Suprapubic skin (tissue), 3 donors: ENCODE measurements around the gene LHFPL3.

ENCODE experiments used
- POLR2AphosphoS5 ChIP-seq, 3 donors: sonication (generic); formaldehyde crosslinking; IDR thresholded peaks; one replicate each; pipeline ENCODE4 v1.6.1; 2017; ENCODE audit warnings: antibody characterized with exemption in 3 of 3
- TF ChIP-seq, protein P1 (sequence below), 2 donors: fragments of 200-600 bp in 1 of 2; fragments of 450-650 bp in 1 of 2; sonication (generic) in 1 of 2; IDR thresholded peaks; one replicate each; pipeline ENCODE4 v1.5.1; 2016 to 2019; ENCODE audit warnings: antibody characterized with exemption in 2 of 2, mild to moderate bottlenecking in 1 of 2, moderate library complexity in 1 of 2

DNA sequence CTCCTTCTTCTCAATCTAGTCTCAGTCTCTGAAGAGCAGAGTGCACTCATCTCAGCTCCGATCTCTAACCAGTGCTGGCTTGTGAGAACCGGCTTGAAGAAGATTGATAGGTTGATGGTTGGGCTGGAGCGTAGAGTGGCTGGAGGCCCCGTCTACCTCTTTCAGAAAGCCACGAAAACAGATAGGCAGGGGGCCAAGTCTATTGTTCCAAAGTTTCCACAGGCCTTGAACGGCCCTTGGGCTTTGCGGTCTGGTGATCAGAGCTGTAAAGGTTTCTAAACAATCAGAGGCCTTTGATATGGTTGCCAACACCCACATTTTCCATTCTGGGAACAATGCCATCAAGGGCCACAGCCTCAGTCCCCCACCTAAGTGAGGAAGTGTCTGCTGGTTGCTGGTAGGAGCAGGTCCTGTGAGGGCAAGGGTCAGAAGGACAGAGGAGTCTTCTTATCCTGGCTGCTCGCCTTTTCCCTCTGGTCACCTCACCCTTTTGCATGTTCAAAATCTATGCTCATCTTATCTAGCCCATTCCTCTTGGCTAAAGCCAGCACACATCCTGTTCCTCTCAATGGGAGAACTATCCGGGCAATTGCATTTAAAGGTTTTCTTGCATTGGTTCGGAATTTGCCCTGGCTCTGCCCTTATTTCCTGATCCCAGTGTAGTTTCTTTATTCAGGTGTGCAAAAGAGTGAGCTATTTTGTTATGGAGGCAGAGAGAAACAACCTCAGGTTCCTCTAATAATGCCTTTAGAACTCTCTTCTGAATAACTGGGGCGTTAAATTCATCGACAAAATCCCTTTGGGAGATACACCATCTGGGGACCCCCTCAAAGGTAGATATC lies 615.3 kb downstream of the LHFPL3 start:
- TF ChIP-seq, protein P1, sequence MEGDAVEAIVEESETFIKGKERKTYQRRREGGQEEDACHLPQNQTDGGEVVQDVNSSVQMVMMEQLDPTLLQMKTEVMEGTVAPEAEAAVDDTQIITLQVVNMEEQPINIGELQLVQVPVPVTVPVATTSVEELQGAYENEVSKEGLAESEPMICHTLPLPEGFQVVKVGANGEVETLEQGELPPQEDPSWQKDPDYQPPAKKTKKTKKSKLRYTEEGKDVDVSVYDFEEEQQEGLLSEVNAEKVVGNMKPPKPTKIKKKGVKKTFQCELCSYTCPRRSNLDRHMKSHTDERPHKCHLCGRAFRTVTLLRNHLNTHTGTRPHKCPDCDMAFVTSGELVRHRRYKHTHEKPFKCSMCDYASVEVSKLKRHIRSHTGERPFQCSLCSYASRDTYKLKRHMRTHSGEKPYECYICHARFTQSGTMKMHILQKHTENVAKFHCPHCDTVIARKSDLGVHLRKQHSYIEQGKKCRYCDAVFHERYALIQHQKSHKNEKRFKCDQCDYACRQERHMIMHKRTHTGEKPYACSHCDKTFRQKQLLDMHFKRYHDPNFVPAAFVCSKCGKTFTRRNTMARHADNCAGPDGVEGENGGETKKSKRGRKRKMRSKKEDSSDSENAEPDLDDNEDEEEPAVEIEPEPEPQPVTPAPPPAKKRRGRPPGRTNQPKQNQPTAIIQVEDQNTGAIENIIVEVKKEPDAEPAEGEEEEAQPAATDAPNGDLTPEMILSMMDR (IDR thresholded peaks at IDR 0.05) = no peak
- peak in 1 of 3 donors; percentile 4 for TF ChIP-seq POLR2AphosphoS5 (IDR thresholded peaks at IDR 0.05)
